Testis (tissue), 3 donors: ENCODE data around the gene HELZ. TPM values are rescaled to one million over a fixed set of nuclear protein-coding genes. Genes with fewer than 3 reads are reported as not detected.

ENCODE experiments used
- DNase-seq: peaks from one replicate; pipeline ENCODE4 v3.0.0-alpha.2; 2019
- H3K27ac ChIP-seq, 2 donors: fragments of 200-600 bp; sonication (generic); one replicate each; pipeline ENCODE4 v1.5.1; 2019
- H3K27me3 ChIP-seq: fragments of 200-600 bp; sonication (generic); one replicate; pipeline ENCODE4 v1.5.1; 2019
- H3K36me3 ChIP-seq: fragments of 200-600 bp; sonication (generic); one replicate; pipeline ENCODE4 v1.5.1; 2017; ENCODE audit warnings: low read depth; ENCODE audit errors: missing control alignments
- H3K4me1 ChIP-seq: fragments of 200-600 bp; sonication (generic); one replicate; pipeline ENCODE4 v1.5.1; 2019
- H3K4me3 ChIP-seq, 2 donors: fragments of 200-600 bp; sonication (generic); one replicate each; pipeline ENCODE4 v1.5.1; 2017 to 2019
- H3K9me3 ChIP-seq: fragments of 200-600 bp; sonication (generic); one replicate; pipeline ENCODE4 v1.5.1; 2017
- POLR2A ChIP-seq: fragments of 450-650 bp; IDR thresholded peaks from one replicate; pipeline ENCODE4 v1.6.1; 2017; ENCODE audit warnings: antibody characterized with exemption, mild to moderate bottlenecking, moderate library complexity
- WGBS, 2 donors: methylation state at CpG; one replicate each; pipeline ENCODE4 v1.1.5; 2018; 5-methylcytosine and 5-hydroxymethylcytosine counted together
- intact Hi-C: fragments of 100-400 bp; cut with DNase I; formaldehyde crosslinking; loops from one replicate; pipeline ENCODE4 v1.15.1; 2023; ENCODE audit warnings: low total_unique reads
- polyA plus RNA-seq: library from polyadenylated mRNA; stranded (reverse); fragments of 350-450 nt; fragmentation: Illumina TruSeq; extraction: RNeasy Lipid Tissue Mini Kit (QIAGEN cat#74804); gene quantifications from one replicate; pipeline ENCODE4 v1.2.3, GENCODE V29; 2014; ENCODE audit warnings: low read depth, low replicate concordance; ENCODE audit not compliant: insufficient read depth
- total RNA-seq, 2 donors: library from RNA; depleted of rRNA; stranded (reverse); fragments of >200 nt; gene quantifications; one replicate each; pipeline ENCODE4 v1.2.3, GENCODE V29; 2016
- TF ChIP-seq, protein P1 (sequence below), 3 experiments: fragments of 450-650 bp in 2 of 3; fragments of 200-600 bp in 1 of 3; sonication (generic) in 1 of 3; IDR thresholded peaks; one replicate each; pipeline ENCODE4 v1.5.1; 2016 to 2019; ENCODE audit warnings: antibody characterized with exemption in 3 of 3, mild to moderate bottlenecking in 2 of 3, moderate library complexity in 1 of 3

The HELZ gene
- total and polyA plus RNA-seq, 3 donors from 2014 or later: 26.2 to 154 (median 142) TPM

DNA sequence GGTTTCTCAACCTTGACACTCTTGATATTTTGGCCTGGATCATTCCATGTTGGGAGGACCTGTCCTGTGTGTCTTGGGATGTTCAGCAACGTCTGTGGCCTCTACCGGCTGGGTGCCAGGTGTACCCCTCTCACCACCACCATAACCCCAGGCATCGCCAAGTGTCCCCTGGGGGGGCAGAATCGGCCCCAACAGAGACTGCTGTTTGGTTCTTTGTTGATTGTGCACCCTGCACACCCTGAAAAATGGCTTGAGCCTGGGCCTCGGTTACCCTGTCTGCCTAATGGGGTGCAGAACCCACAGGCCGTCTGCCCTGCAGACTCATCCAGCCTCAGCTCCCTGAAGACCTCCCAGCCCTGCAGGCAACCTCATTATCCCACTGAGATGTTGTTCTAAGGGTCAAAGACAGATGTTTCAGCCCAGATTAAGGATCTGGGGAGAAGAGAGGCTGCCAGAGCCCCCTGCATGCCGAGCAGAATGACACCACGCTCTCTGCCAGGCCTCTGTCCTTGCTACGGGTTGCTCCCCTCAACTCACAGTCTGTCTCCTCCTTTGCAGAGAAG is 191.5 kb downstream of the HELZ start:
- H3K4me3 ChIP-seq: no peak overlapping the region
- DNase-seq: no peak
- H3K9me3 ChIP-seq: no peaks in the 10 kb centered on the region
- no peaks in the 10 kb centered on the region for H3K27me3 ChIP-seq
- intact Hi-C loops: no loop called here
- H3K36me3 ChIP-seq: no peaks in the 10 kb centered on the region
- no peaks in the 10 kb centered on the region for H3K4me1 ChIP-seq
- 68 to 74% methylated on average over 3 to 9 of the region's 9 CpGs for WGBS, 2 donors
- H3K27ac ChIP-seq: no peak overlapping the region
- TF ChIP-seq, protein P1, sequence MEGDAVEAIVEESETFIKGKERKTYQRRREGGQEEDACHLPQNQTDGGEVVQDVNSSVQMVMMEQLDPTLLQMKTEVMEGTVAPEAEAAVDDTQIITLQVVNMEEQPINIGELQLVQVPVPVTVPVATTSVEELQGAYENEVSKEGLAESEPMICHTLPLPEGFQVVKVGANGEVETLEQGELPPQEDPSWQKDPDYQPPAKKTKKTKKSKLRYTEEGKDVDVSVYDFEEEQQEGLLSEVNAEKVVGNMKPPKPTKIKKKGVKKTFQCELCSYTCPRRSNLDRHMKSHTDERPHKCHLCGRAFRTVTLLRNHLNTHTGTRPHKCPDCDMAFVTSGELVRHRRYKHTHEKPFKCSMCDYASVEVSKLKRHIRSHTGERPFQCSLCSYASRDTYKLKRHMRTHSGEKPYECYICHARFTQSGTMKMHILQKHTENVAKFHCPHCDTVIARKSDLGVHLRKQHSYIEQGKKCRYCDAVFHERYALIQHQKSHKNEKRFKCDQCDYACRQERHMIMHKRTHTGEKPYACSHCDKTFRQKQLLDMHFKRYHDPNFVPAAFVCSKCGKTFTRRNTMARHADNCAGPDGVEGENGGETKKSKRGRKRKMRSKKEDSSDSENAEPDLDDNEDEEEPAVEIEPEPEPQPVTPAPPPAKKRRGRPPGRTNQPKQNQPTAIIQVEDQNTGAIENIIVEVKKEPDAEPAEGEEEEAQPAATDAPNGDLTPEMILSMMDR (IDR thresholded peaks at IDR 0.05): no peak
- TF ChIP-seq POLR2A: no peak

DNA sequence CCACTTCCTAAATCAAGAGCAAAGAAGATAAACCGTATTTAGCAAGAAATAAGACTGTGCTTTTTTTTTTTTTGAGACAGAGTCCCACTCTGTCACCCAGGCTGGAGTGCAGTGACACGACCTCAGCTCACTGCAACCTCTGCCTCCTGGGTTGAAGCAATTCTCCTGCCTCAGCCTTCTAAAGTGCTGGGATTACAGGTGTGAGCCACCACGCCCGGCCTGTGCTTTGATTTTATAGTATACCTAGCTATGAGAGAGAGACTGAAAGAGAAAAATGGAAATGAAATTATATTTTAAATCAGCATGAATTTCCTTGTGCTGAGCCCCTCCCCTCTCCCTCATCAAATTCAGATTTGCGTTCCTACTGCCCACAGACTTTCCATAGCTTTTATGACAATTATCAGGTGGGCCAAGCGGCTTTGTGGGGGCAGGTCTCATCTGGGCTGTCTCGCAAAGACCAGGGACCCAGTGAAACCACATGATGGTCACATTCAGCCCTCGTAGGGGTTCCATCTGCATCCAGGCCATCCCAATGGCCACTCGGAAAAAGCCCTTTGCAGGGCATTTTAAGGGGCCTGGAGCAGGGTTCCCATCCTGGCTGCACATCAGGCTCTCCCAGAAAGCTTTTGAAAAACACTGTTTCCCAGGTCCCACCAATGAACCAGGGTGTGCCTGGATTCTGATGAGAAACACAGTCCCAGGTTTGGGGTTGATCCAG is 192.1 kb downstream of the HELZ start:
- H3K27ac ChIP-seq: no peak overlapping the region
- H3K4me1 ChIP-seq: no peaks in the 10 kb centered on the region
- H3K36me3 ChIP-seq: no peaks in the 10 kb centered on the region
- TF ChIP-seq POLR2A: no peak
- TF ChIP-seq, protein P1 (IDR thresholded peaks at IDR 0.05): no peak
- intact Hi-C loops: no loop called here
- WGBS, 2 donors: 91 to 97% methylated on average over 9 of the region's 9 CpGs
- no peaks in the 10 kb centered on the region for H3K27me3 ChIP-seq
- H3K9me3 ChIP-seq: no peaks in the 10 kb centered on the region
- no peak for DNase-seq
- H3K4me3 ChIP-seq: no peak overlapping the region

DNA sequence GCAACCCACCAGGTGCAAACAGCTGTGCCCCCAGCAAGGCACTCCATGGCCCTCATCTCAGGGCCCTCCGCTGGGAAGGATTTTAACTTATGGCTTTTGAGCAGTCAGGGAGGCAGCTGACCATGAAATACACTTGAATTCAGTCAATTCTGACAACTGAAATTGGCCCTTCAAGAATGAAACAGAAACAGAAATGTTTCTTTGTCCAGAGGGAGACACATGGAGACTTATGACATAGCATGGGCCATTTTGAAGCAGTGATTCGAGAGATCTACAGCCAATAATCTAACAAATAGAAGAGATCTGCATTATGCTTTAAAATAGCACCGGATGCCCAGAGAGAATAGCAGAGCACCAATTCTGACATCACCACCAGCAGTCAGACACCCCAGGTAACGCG is 193.2 kb downstream of the HELZ start:
- no peak for DNase-seq
- Histone ChIP-seq H3K27me3 (no peaks in the 10 kb centered on the region), H3K27ac (no peak overlapping the region), H3K9me3 (no peaks in the 10 kb centered on the region), H3K36me3 (no peaks in the 10 kb centered on the region), H3K4me3 (no peak overlapping the region), H3K4me1 (no peaks in the 10 kb centered on the region)
- intact Hi-C loops: no loop called here
- WGBS, 2 donors: 95 to 96% methylated on average over 5 of the region's 5 CpGs
- TF ChIP-seq, protein P1 (IDR thresholded peaks at IDR 0.05): no peak
- TF ChIP-seq POLR2A: no peak

DNA sequence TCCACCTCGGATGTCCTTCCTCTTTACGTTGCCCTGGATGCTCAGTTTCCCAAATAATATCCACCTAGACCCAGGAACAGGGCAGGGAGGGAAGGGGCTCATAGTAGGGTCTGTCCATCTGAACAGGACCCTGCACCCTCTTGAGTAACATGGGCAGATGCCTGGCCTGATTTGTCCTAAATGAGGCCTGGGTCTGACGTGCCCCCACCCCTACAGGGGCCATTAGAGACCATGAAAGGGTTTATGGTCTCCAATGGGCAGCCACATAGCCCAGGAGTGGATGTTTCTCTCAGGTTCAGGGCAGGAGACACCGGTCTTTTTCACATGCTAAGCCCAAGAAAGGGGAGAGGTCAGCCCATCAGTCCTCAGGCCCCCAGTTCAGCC is 193.8 kb downstream of the HELZ start:
- TF ChIP-seq, protein P1 (IDR thresholded peaks at IDR 0.05): no peak
- TF ChIP-seq POLR2A: no peak
- intact Hi-C loops: no loop called here
- no peak overlapping the region for H3K27ac ChIP-seq
- H3K4me1 ChIP-seq: no peaks in the 10 kb centered on the region
- DNase-seq: no peak
- WGBS, 2 donors: 86 to 90% methylated on average over 4 of the region's 4 CpGs
- no peaks in the 10 kb centered on the region for H3K36me3 ChIP-seq
- H3K9me3 ChIP-seq: no peaks in the 10 kb centered on the region
- H3K4me3 ChIP-seq: no peak overlapping the region
- no peaks in the 10 kb centered on the region for H3K27me3 ChIP-seq
